ENCODE data around the gene EEF1AKMT2.

DNA sequence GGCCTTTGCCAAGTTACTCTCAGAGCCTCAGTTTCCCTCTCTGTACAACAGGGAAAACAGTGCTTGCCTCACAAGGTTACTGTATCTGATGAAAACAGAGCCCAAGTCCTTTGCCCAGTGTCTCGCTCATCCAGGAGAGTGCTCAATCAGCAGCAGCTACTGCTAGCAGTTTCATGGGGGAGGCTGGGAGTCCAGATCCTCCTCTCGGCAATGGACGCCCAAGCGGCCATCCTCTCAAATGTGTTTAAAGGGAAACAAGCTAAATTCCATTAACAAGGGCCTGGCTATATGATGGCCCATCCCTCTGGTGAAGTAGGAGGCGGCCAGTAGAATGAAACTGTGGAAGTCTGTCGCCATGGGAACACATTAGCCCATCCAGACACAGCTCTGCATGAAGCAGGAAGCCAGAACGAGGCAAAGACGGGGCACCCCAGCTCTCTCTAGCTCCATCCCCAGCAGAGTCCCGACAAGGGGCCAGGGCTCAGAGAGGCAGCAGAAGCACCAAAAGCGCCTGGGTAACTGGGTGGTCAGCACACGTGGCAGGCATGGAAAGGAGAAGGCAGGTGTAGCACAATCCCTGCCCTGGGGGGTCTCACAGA lies 82.7 kb downstream of the EEF1AKMT2 start:
- TF ChIP-seq, protein P1, sequence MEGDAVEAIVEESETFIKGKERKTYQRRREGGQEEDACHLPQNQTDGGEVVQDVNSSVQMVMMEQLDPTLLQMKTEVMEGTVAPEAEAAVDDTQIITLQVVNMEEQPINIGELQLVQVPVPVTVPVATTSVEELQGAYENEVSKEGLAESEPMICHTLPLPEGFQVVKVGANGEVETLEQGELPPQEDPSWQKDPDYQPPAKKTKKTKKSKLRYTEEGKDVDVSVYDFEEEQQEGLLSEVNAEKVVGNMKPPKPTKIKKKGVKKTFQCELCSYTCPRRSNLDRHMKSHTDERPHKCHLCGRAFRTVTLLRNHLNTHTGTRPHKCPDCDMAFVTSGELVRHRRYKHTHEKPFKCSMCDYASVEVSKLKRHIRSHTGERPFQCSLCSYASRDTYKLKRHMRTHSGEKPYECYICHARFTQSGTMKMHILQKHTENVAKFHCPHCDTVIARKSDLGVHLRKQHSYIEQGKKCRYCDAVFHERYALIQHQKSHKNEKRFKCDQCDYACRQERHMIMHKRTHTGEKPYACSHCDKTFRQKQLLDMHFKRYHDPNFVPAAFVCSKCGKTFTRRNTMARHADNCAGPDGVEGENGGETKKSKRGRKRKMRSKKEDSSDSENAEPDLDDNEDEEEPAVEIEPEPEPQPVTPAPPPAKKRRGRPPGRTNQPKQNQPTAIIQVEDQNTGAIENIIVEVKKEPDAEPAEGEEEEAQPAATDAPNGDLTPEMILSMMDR (IDR thresholded peaks at IDR 0.05): no peak
- TF ChIP-seq POLR2A (IDR thresholded peaks at IDR 0.05): no peak

Data from right lobe of liver (tissue), 4 donors.